ENCODE data around the gene BACE1.
A peak's percentile ranks its signal among the peaks of the same experiment; 100 is the strongest.
"Not testable (repeated sequence)": the region's sequence is repeated elsewhere in the genome, so short reads cannot be mapped to it uniquely, and the experiment has no call there.

Gene BACE1

GRCh38 chr11:117328375-117329010 is 12.4 kb upstream of the BACE1 start:
- peaks cover 9 to 10% of the 10 kb centered on the region in 2 donors for H3K4me1 ChIP-seq (ENCODE audit: control insufficient read depth in 1 of 2, insufficient read depth in 2 of 2, low read length in 2 of 2)
- no peaks in the 10 kb centered on the region for H3K36me3 ChIP-seq (ENCODE audit: control insufficient read depth in 1 of 2, insufficient read depth in 2 of 2, low read length in 2 of 2)
- no peaks in the 10 kb centered on the region for H3K27me3 ChIP-seq (ENCODE audit: control insufficient read depth in 1 of 2, insufficient read depth in 2 of 2, low read length in 2 of 2)
- peak overlapping the region; percentile 89 for H3K27ac ChIP-seq (ENCODE audit: low read depth, low read length)
- H3K9me3 ChIP-seq (ENCODE audit: control insufficient read depth in 1 of 2, low read length in 2 of 2), result no peaks in the 10 kb centered on the region
- peak overlapping the region; percentile 85 to 92 for H3K4me3 ChIP-seq (ENCODE audit: low read depth in 1 of 2, low read length in 2 of 2)
- peak overlapping the region; percentile 56 to 69 for H3K9ac ChIP-seq (ENCODE audit: low read depth in 1 of 2, low read length in 2 of 2)

DNA sequence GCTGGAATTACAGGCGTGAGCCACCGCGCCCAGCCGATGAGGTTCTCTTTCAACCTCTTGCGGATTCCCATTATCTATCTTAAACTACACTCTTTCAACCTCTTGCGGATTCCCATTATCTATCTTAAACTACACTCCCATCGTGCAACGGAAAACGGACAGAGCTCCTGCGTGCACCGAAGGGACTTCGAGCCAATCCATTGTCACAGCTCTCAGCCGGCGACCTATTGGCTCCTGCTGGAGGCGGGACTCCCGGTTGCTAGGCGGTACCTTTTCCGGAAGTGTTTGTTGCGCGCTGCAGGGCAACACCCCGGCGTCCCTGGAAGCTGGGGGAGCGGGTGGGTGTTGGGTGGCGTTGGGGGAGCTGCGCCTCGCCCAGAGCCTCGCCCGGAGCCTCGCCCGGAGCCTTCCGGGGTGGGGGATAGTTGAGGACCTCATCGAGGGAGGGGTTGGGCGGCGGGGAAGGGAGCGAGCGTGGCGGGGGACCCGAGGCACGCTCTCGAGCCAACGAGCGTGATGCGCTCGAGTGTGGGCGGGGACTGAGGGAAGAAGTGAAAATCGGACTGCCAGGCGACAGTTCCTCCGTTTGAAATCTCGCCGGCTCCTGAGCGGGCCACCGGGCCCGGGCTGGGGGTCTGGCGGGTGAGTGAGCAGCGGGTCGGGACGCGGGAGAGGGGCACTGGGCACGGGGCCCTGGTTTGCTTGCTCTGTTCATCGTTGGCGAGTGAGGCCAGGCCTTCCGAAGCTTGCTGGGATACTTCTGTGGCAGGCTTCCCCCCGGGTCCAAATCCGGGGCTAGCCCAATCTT is 11.7 kb upstream of the BACE1 start, which contains the start of gene CEP164:
Gene CEP164, plus strand, starts transcription at position 288 of the 808 bp plus-strand sequence. CDS start 10,733 bp downstream, outside the sequence.
- peak within 1 kb of the TSS; percentile 56 to 69 for H3K9ac ChIP-seq (ENCODE audit: low read depth in 1 of 2, low read length in 2 of 2)
- no peaks in the 10 kb centered on the region for H3K27me3 ChIP-seq (ENCODE audit: control insufficient read depth in 1 of 2, insufficient read depth in 2 of 2, low read length in 2 of 2)
- peak within 1 kb of the TSS; percentile 89 for H3K27ac ChIP-seq (ENCODE audit: low read depth, low read length)
- no peaks in the 10 kb centered on the region for H3K9me3 ChIP-seq (ENCODE audit: control insufficient read depth in 1 of 2, low read length in 2 of 2)
- peak within 1 kb of the TSS; percentile 85 to 92 for H3K4me3 ChIP-seq (ENCODE audit: low read depth in 1 of 2, low read length in 2 of 2)
- peaks cover 9 to 10% of the 10 kb centered on the region in 2 donors for H3K4me1 ChIP-seq (ENCODE audit: control insufficient read depth in 1 of 2, insufficient read depth in 2 of 2, low read length in 2 of 2)
- H3K36me3 ChIP-seq (ENCODE audit: control insufficient read depth in 1 of 2, insufficient read depth in 2 of 2, low read length in 2 of 2), result no peaks in the 10 kb centered on the region

- H3K27me3 ChIP-seq (ENCODE audit: control insufficient read depth in 1 of 2, insufficient read depth in 2 of 2, low read length in 2 of 2); H3K36me3 ChIP-seq (ENCODE audit: control insufficient read depth in 1 of 2, insufficient read depth in 2 of 2, low read length in 2 of 2); H3K27ac ChIP-seq (ENCODE audit: low read depth, low read length); H3K9me3 ChIP-seq (ENCODE audit: control insufficient read depth in 1 of 2, low read length in 2 of 2); H3K4me1 ChIP-seq (ENCODE audit: control insufficient read depth in 1 of 2, insufficient read depth in 2 of 2, low read length in 2 of 2): not testable (repeated sequence)
- Histone ChIP-seq H3K4me3 (ENCODE audit: low read depth in 1 of 2, low read length in 2 of 2) (peak overlapping the region in 1 of 2 donors; percentile 85), H3K9ac (ENCODE audit: low read depth in 1 of 2, low read length in 2 of 2) (peak overlapping the region in 1 of 2 donors; percentile 56)
These were observed 11.2 kb upstream of the BACE1 start for GRCh38 chr11:117327255-117327566.

DNA sequence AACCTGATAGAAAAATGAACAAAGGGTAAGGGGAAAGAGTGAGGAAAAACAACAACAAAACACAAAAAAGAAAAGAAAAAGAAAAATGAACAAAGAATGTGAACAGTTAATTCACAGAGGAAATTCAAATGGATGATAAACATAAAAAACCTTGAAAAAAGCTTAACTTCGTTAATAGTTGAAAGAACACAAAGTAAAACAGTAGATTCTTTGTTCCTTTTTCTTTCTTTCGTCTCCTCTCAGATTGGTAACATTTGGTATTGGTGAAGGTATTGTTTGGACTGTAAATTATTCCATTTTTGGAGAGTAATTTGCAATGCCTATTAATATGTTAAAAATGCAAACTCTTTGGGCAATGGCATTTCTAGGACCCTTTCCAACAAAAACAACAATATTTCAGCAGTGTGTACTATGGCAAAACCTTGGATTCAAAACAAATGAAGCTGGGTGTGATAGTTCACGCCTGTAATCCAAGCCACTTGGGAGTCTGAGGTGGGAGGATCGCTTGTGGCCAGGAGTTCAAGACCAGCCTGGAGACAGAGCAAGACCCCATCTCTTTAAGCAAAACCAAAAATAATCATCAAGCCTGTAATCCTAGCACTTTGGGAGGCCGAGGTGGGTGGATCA is 3.3 kb upstream of the BACE1 start:
- no peaks in the 10 kb centered on the region for H3K36me3 ChIP-seq (ENCODE audit: control insufficient read depth in 1 of 2, insufficient read depth in 2 of 2, low read length in 2 of 2)
- no peak overlapping the region for H3K9ac ChIP-seq (ENCODE audit: low read depth in 1 of 2, low read length in 2 of 2)
- H3K27me3 ChIP-seq (ENCODE audit: control insufficient read depth in 1 of 2, insufficient read depth in 2 of 2, low read length in 2 of 2), result peaks cover 0 to 3% of the 10 kb centered on the region in 2 donors
- no peak overlapping the region for H3K4me3 ChIP-seq (ENCODE audit: low read depth in 1 of 2, low read length in 2 of 2)
- peaks cover 8 to 15% of the 10 kb centered on the region in 2 donors for H3K4me1 ChIP-seq (ENCODE audit: control insufficient read depth in 1 of 2, insufficient read depth in 2 of 2, low read length in 2 of 2)
- H3K9me3 ChIP-seq (ENCODE audit: control insufficient read depth in 1 of 2, low read length in 2 of 2), result no peaks in the 10 kb centered on the region
- H3K27ac ChIP-seq (ENCODE audit: low read depth, low read length), result no peak overlapping the region

DNA sequence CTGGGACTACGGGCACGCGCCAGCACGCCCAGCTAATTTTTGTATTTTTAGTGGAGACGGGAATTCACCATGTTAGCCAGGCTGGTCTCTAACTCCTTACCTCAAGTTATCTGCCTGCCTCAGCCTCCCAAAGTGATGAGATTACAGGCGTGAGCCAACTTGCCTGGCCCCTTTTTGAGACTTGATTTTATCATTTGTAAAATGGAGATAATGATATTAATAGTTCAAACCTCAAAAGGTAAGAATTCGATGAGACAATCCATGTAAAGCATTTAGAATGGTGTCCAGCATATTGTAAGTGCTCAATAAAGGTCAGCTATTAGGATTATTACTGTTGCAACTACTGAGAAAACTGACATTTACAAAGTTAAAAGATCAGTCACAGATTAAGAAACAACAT is 2.7 kb upstream of the BACE1 start:
- peaks cover 8 to 15% of the 10 kb centered on the region in 2 donors for H3K4me1 ChIP-seq (ENCODE audit: control insufficient read depth in 1 of 2, insufficient read depth in 2 of 2, low read length in 2 of 2)
- no peak overlapping the region for H3K9ac ChIP-seq (ENCODE audit: low read depth in 1 of 2, low read length in 2 of 2)
- H3K36me3 ChIP-seq (ENCODE audit: control insufficient read depth in 1 of 2, insufficient read depth in 2 of 2, low read length in 2 of 2), result no peaks in the 10 kb centered on the region
- H3K27me3 ChIP-seq (ENCODE audit: control insufficient read depth in 1 of 2, insufficient read depth in 2 of 2, low read length in 2 of 2), result peaks cover 0 to 3% of the 10 kb centered on the region in 2 donors
- no peaks in the 10 kb centered on the region for H3K9me3 ChIP-seq (ENCODE audit: control insufficient read depth in 1 of 2, low read length in 2 of 2)
- no peak overlapping the region for H3K27ac ChIP-seq (ENCODE audit: low read depth, low read length)
- no peak overlapping the region for H3K4me3 ChIP-seq (ENCODE audit: low read depth in 1 of 2, low read length in 2 of 2)

GRCh38 chr11:117315285-117316196 is 515 bp downstream of the BACE1 start:
- Histone ChIP-seq H3K4me3 (ENCODE audit: low read depth in 1 of 2, low read length in 2 of 2) (peak overlapping the region; percentile 84 to 86), H3K36me3 (ENCODE audit: control insufficient read depth in 1 of 2, insufficient read depth in 2 of 2, low read length in 2 of 2) (no peaks in the 10 kb centered on the region), H3K4me1 (ENCODE audit: control insufficient read depth in 1 of 2, insufficient read depth in 2 of 2, low read length in 2 of 2) (peaks cover 8 to 15% of the 10 kb centered on the region in 2 donors), H3K27me3 (ENCODE audit: control insufficient read depth in 1 of 2, insufficient read depth in 2 of 2, low read length in 2 of 2) (peaks cover 0 to 3% of the 10 kb centered on the region in 2 donors), H3K9ac (ENCODE audit: low read depth in 1 of 2, low read length in 2 of 2) (peak overlapping the region; percentile 59 to 63), H3K27ac (ENCODE audit: low read depth, low read length) (no peak overlapping the region), H3K9me3 (ENCODE audit: control insufficient read depth in 1 of 2, low read length in 2 of 2) (no peaks in the 10 kb centered on the region)

- H3K4me1 ChIP-seq (ENCODE audit: control insufficient read depth in 1 of 2, insufficient read depth in 2 of 2, low read length in 2 of 2), result peaks cover 8 to 15% of the 10 kb centered on the region in 2 donors
- H3K9ac ChIP-seq (ENCODE audit: low read depth in 1 of 2, low read length in 2 of 2), result peak overlapping the region; percentile 59 to 63
- no peaks in the 10 kb centered on the region for H3K36me3 ChIP-seq (ENCODE audit: control insufficient read depth in 1 of 2, insufficient read depth in 2 of 2, low read length in 2 of 2)
- peak overlapping the region; percentile 84 to 86 for H3K4me3 ChIP-seq (ENCODE audit: low read depth in 1 of 2, low read length in 2 of 2)
- no peak overlapping the region for H3K27ac ChIP-seq (ENCODE audit: low read depth, low read length)
- H3K9me3 ChIP-seq (ENCODE audit: control insufficient read depth in 1 of 2, low read length in 2 of 2), result no peaks in the 10 kb centered on the region
- H3K27me3 ChIP-seq (ENCODE audit: control insufficient read depth in 1 of 2, insufficient read depth in 2 of 2, low read length in 2 of 2), result peaks cover 0 to 3% of the 10 kb centered on the region in 2 donors
These were observed 1.2 kb downstream of the BACE1 start for GRCh38 chr11:117314840-117315239.

- Histone ChIP-seq H3K4me3 (ENCODE audit: low read depth in 1 of 2, low read length in 2 of 2) (no peak overlapping the region), H3K27ac (ENCODE audit: low read depth, low read length) (no peak overlapping the region), H3K36me3 (ENCODE audit: control insufficient read depth in 1 of 2, insufficient read depth in 2 of 2, low read length in 2 of 2) (no peaks in the 10 kb centered on the region), H3K9ac (ENCODE audit: low read depth in 1 of 2, low read length in 2 of 2) (no peak overlapping the region), H3K27me3 (ENCODE audit: control insufficient read depth in 1 of 2, insufficient read depth in 2 of 2, low read length in 2 of 2) (peaks cover 0 to 3% of the 10 kb centered on the region in 2 donors), H3K4me1 (ENCODE audit: control insufficient read depth in 1 of 2, insufficient read depth in 2 of 2, low read length in 2 of 2) (peaks cover 8 to 15% of the 10 kb centered on the region in 2 donors), H3K9me3 (ENCODE audit: control insufficient read depth in 1 of 2, low read length in 2 of 2) (no peaks in the 10 kb centered on the region)
These were observed 2.0 kb downstream of the BACE1 start for GRCh38 chr11:117313828-117314768.

DNA sequence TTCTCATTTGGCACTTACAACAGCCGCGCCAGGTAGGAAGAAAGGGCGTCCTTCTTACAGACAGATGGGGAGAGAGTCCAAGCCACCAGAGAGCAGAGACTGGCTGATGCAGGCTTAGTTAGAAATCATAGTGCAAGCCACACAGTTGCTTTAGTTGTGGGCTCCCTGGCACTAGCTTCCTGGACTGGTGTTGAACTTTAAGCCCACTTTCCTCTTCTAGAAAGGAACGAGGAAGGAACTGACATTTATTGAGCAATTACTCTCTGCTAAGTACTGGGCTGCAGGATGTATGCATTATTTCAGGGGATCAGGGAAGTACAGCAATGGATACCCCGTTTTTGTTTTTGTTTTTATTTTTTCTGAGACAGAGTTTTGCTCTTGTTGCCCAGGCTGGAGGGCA is 3.0 kb downstream of the BACE1 start:
- Histone ChIP-seq H3K27ac (ENCODE audit: low read depth, low read length) (no peak overlapping the region), H3K36me3 (ENCODE audit: control insufficient read depth in 1 of 2, insufficient read depth in 2 of 2, low read length in 2 of 2) (no peaks in the 10 kb centered on the region), H3K27me3 (ENCODE audit: control insufficient read depth in 1 of 2, insufficient read depth in 2 of 2, low read length in 2 of 2) (peaks cover 0 to 3% of the 10 kb centered on the region in 2 donors), H3K4me3 (ENCODE audit: low read depth in 1 of 2, low read length in 2 of 2) (no peak overlapping the region), H3K9me3 (ENCODE audit: control insufficient read depth in 1 of 2, low read length in 2 of 2) (no peaks in the 10 kb centered on the region), H3K9ac (ENCODE audit: low read depth in 1 of 2, low read length in 2 of 2) (no peak overlapping the region), H3K4me1 (ENCODE audit: control insufficient read depth in 1 of 2, insufficient read depth in 2 of 2, low read length in 2 of 2) (peaks cover 8 to 15% of the 10 kb centered on the region in 2 donors)
